Measurements from ENCODE around the gene EIF5A2. TPM values are rescaled to one million over a fixed set of nuclear protein-coding genes. Genes with fewer than 3 reads are reported as not detected.

Gene EIF5A2
- total RNA-seq, 1 experiment from 2014 or later: 15.4 TPM

Other genes with a start within 250 kb of the EIF5A2 start
- gene RPL22L1, start 38.4 kb downstream of the EIF5A2 start, total RNA-seq (2014; rRNA removed; shearing (Covaris generic); ENCODE audit: low replicate concordance): 249 and 594 TPM in 2 replicates
- 0.03 and 0.15 TPM in 2 replicates for gene SLC2A2, start 118.1 kb upstream of the EIF5A2 start, total RNA-seq (2014; rRNA removed; shearing (Covaris generic); ENCODE audit: low replicate concordance)